ENCODE measurements around the gene ARGLU1.

- TF ChIP-seq CTCF (IDR thresholded peaks at IDR 0.05) (no peak), MAX (CRISPR knock-in tag; IDR thresholded peaks at IDR 0.05) (no peak), USF2 (CRISPR knock-in tag; IDR thresholded peaks at IDR 0.05) (no peak), TCF7 (CRISPR knock-in tag; IDR thresholded peaks at IDR 0.05; ENCODE audit: low read depth) (no peak), SP1 (CRISPR knock-in tag; conservative IDR thresholded peaks at IDR 0.05) (no peak), AR (CRISPR knock-in tag; IDR thresholded peaks at IDR 0.05) (no peak), GABPB1 (CRISPR knock-in tag; IDR thresholded peaks at IDR 0.05) (no peak), SMAD3 (CRISPR knock-in tag; IDR thresholded peaks at IDR 0.05; ENCODE audit: borderline replicate concordance) (no peak), JUN (CRISPR knock-in tag; IDR thresholded peaks at IDR 0.05) (no peak), TEAD1 (CRISPR knock-in tag; IDR thresholded peaks at IDR 0.05) (no peak), ZNF138 (CRISPR knock-in tag; conservative IDR thresholded peaks at IDR 0.05) (no peak), FOXJ3 (CRISPR knock-in tag; IDR thresholded peaks at IDR 0.05; ENCODE audit: borderline replicate concordance) (no peak), CREM (CRISPR knock-in tag; IDR thresholded peaks at IDR 0.05) (no peak)
These were observed 54.6 kb downstream of the ARGLU1 start for GRCh38 chr13:106513025-106513983.

All from WTC11 (cell line).